ENCODE results near the gene IRAK1. TPM values are rescaled to one million over a fixed set of nuclear protein-coding genes. Genes with fewer than 3 reads are reported as not detected.

IRAK1 gene
- total and polyA plus RNA-seq, 9 of the 15 experiments (the other 6 are each of a cell fraction or from before 2014, with no cell fraction given): 11.6 to 261 (median 91.6) TPM

- TF ChIP-seq ZNF436 (CRISPR knock-in tag; IDR thresholded peaks at IDR 0.05): no peak
- 0 out of 2 replicates have a peak, but pooled peaks have one; percentile 29 for TF ChIP-seq POLR2G (IDR thresholded peaks at IDR 0.05; ENCODE audit: low read depth, low read length)
- TF ChIP-seq E2F6 (IDR thresholded peaks at IDR 0.05; ENCODE audit: borderline replicate concordance in 1 of 2, extremely low read depth in 1 of 2, insufficient read depth in 1 of 2, insufficient read length in 1 of 2, low read depth in 1 of 2, low read length in 1 of 2, poor library complexity in 1 of 2, severe bottlenecking in 1 of 2): no peak
- no peak for TF ChIP-seq ELK3 (CRISPR knock-in tag; IDR thresholded peaks at IDR 0.05)
- no peak for TF ChIP-seq ELF1 (tag; IDR thresholded peaks at IDR 0.05)
- TF ChIP-seq FOXK2 (conservative IDR thresholded peaks at IDR 0.05 in 1 of 2, IDR thresholded peaks at IDR 0.05 in 1 of 2; ENCODE audit: low read depth in 2 of 2): no peak
- TF ChIP-seq ZNF583 (CRISPR knock-in tag; IDR thresholded peaks at IDR 0.05): no peak
- no peak for TF ChIP-seq PATZ1 (CRISPR knock-in tag; IDR thresholded peaks at IDR 0.05; ENCODE audit: borderline replicate concordance)
- TF ChIP-seq CTCFL (IDR thresholded peaks at IDR 0.05; ENCODE audit: borderline replicate concordance, insufficient read depth, low read depth, low read length, poor library complexity, severe bottlenecking): peak; percentile 48
- TF ChIP-seq TCF7L2 (IDR thresholded peaks at IDR 0.05; ENCODE audit: low read depth, low read length): no peak
- TF ChIP-seq KDM5B (IDR thresholded peaks at IDR 0.05; ENCODE audit: insufficient replicate concordance, low read depth, low read length): no peak
- TF ChIP-seq PML (IDR thresholded peaks at IDR 0.05; ENCODE audit: low read length): no peak
- no peak for TF ChIP-seq PRMT5 (CRISPR knock-in tag; IDR thresholded peaks at IDR 0.05)
- no peak for TF ChIP-seq ELF2 (CRISPR knock-in tag; IDR thresholded peaks at IDR 0.05)
- TF ChIP-seq RAD21 (CRISPR knock-in tag; conservative IDR thresholded peaks at IDR 0.05 in 1 of 2, IDR thresholded peaks at IDR 0.05 in 1 of 2): peak in 1 of 2 experiments; percentile 29; a peak in 1 of 4 replicates
- TF ChIP-seq MBD1 (CRISPR knock-in tag; IDR thresholded peaks at IDR 0.05): no peak
- TF ChIP-seq ZFP91 (CRISPR knock-in tag; IDR thresholded peaks at IDR 0.05): no peak
Observed at GRCh38 chrX:154029439-154029838, 9.7 kb upstream of the IRAK1 start (continued).
